Caco-2 (cell line): ENCODE results near the gene CCT5. TPM values are rescaled to one million over a fixed set of nuclear protein-coding genes. Genes with fewer than 3 reads are reported as not detected.

Experiments
- BruUV-seq: library from RNA; stranded (reverse); fragments of 400-500 nt; replicated peaks from 2 replicates; lab custom pipeline; 2021; lab: Mats Ljungman, UMichigan
- CTCF ChIA-PET: fragments of 300-600 bp; sonication (Branson Sonifier 250); formaldehyde crosslinking; loops from one replicate; lab custom pipeline; 2022; ENCODE audit warnings: antibody characterized with exemption; lab: Charles Lee
- POLR2A ChIA-PET: fragments of 300-600 bp; sonication (Branson Sonifier 250); formaldehyde crosslinking; loops from one replicate; lab custom pipeline; 2022; ENCODE audit warnings: antibody characterized with exemption; lab: Charles Lee
- DNase-seq, 2 experiments: peaks; one replicate each; pipeline versions ENCODE4 v3.0.0 to v3.0.0-alpha.2; 2020 to 2022
- H3K27me3 ChIP-seq: replicated peaks from 2 replicates; pipeline ENCODE4 v1.6.0; 2011; ENCODE audit warnings: low read length; ENCODE audit not compliant: control insufficient read depth, insufficient read depth
- H3K36me3 ChIP-seq: 2 replicates; pipeline ENCODE4 v1.5.1; 2011; ENCODE audit warnings: low read length; ENCODE audit not compliant: control insufficient read depth, insufficient read depth
- H3K4me1 ChIP-seq: fragments of 250-450 bp; sonication (Bioruptor Pico); 2 replicates; pipeline ENCODE4 v1.5.1; 2020; ENCODE audit warnings: mild to moderate bottlenecking
- H3K4me3 ChIP-seq: 2 replicates; pipeline ENCODE4 v1.5.1; 2011; ENCODE audit warnings: low read depth, mild to moderate bottlenecking, control low read depth, low read length
- H3K9me3 ChIP-seq: fragments of 250-450 bp; sonication (Bioruptor Pico); 2 replicates; pipeline ENCODE4 v1.5.1; 2020; ENCODE audit warnings: mild to moderate bottlenecking, moderate library complexity
- H3K27ac Mint-ChIP-seq: one replicate; pipeline ENCODE4 v1.8.0; 2022; ENCODE audit warnings: mixed read lengths; ENCODE audit not compliant: unreplicated experiment
- H3K27me3 Mint-ChIP-seq: one replicate; pipeline ENCODE4 v1.8.0; 2022; ENCODE audit warnings: mixed read lengths; ENCODE audit not compliant: insufficient read depth, unreplicated experiment
- H3K36me3 Mint-ChIP-seq: one replicate; pipeline ENCODE4 v1.8.0; 2022; ENCODE audit warnings: mild to moderate bottlenecking, mixed read lengths; ENCODE audit not compliant: insufficient read depth, unreplicated experiment
- H3K4me1 Mint-ChIP-seq: one replicate; pipeline ENCODE4 v1.8.0; 2022; ENCODE audit warnings: low read depth, mixed read lengths; ENCODE audit not compliant: unreplicated experiment
- H3K4me3 Mint-ChIP-seq: one replicate; pipeline ENCODE4 v1.8.0; 2022; ENCODE audit warnings: mild to moderate bottlenecking, moderate library complexity, mixed read lengths; ENCODE audit not compliant: unreplicated experiment
- H3K9me3 Mint-ChIP-seq: one replicate; pipeline ENCODE4 v1.8.0; 2022; ENCODE audit warnings: mixed read lengths; ENCODE audit not compliant: unreplicated experiment
- intact Hi-C: fragments of 100-400 bp; cut with micrococcal nuclease; formaldehyde crosslinking; loops from one replicate; pipeline ENCODE4 v1.10.0; 2022; ENCODE audit not compliant: unreplicated experiment
- total RNA-seq: library from RNA; stranded (reverse); gene quantifications from 2 replicates; pipeline ENCODE4 v1.2.3, GENCODE V29; 2022
- TF ChIP-seq, protein P1 (sequence below), 2 experiments: fragments of 200-600 bp in 1 of 2; IDR thresholded peaks; 1 replicate in 1 of 2; 2 replicates in 1 of 2; pipeline versions ENCODE4 v1.5.1 to v1.8.0; 2011 to 2022; ENCODE audit warnings: antibody characterized with exemption in 1 of 2, control low read depth in 1 of 2, inconsistent platforms in 1 of 2, low read depth in 1 of 2, low read length in 1 of 2, mild to moderate bottlenecking in 1 of 2, moderate library complexity in 1 of 2; ENCODE audit not compliant: insufficient read depth in 1 of 2, severe bottlenecking in 1 of 2, unreplicated experiment in 1 of 2

The CCT5 gene
- total RNA-seq, 1 experiment from 2014 or later, result 462 TPM

DNA sequence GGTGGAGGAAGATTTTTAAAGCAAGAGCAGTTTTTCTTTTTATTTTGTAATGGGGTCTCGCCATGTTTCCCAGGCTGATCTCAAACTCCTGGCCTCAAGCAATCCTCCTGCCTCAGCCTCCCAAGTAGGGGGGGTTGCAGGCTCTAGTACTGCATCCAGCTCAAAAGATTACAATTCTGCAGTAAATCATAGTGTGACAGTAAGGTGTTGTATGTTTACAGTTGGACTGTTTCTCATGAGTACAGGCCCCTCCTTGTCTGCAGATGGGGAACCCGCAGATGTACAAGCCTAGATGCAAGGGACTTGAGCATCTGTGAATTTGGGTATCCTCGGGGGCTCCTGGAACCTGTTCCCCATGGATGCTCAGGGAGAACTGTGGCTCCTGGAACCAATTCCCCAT is 3.3 kb downstream of the CCT5 start:
- H3K36me3 ChIP-seq, result peaks cover 7% of the 10 kb centered on the region
- ChIA-PET POLR2A (interaction anchor here (0.6 kb wide), 1 partner anchor 781 kb away, joined by 4 read pairs; no protein-coding TSS in a partner anchor), CTCF (no interaction called here)
- H3K4me1 ChIP-seq, result peaks cover 23% of the 10 kb centered on the region
- no peaks in the 10 kb centered on the region for H3K27me3 Mint-ChIP-seq
- no peak overlapping the region for H3K4me3 ChIP-seq
- intact Hi-C loops, result no loop called here
- no peak overlapping the region for H3K27ac Mint-ChIP-seq
- H3K9me3 Mint-ChIP-seq, result no peaks in the 10 kb centered on the region
- H3K4me1 Mint-ChIP-seq, result peaks cover 25% of the 10 kb centered on the region
- no peak overlapping the region for H3K4me3 Mint-ChIP-seq
- no TSS peak for BruUV-seq
- no peaks in the 10 kb centered on the region for H3K9me3 ChIP-seq
- TF ChIP-seq, protein P1, sequence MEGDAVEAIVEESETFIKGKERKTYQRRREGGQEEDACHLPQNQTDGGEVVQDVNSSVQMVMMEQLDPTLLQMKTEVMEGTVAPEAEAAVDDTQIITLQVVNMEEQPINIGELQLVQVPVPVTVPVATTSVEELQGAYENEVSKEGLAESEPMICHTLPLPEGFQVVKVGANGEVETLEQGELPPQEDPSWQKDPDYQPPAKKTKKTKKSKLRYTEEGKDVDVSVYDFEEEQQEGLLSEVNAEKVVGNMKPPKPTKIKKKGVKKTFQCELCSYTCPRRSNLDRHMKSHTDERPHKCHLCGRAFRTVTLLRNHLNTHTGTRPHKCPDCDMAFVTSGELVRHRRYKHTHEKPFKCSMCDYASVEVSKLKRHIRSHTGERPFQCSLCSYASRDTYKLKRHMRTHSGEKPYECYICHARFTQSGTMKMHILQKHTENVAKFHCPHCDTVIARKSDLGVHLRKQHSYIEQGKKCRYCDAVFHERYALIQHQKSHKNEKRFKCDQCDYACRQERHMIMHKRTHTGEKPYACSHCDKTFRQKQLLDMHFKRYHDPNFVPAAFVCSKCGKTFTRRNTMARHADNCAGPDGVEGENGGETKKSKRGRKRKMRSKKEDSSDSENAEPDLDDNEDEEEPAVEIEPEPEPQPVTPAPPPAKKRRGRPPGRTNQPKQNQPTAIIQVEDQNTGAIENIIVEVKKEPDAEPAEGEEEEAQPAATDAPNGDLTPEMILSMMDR (IDR thresholded peaks at IDR 0.05; ENCODE audit: insufficient read depth in 1 of 2, low read depth in 1 of 2, low read length in 1 of 2, severe bottlenecking in 1 of 2, unreplicated experiment in 1 of 2), result no peak
- H3K27me3 ChIP-seq, result no peaks in the 10 kb centered on the region
- peaks cover 90% of the 10 kb centered on the region for H3K36me3 Mint-ChIP-seq
- DNase-seq, result no peak

DNA sequence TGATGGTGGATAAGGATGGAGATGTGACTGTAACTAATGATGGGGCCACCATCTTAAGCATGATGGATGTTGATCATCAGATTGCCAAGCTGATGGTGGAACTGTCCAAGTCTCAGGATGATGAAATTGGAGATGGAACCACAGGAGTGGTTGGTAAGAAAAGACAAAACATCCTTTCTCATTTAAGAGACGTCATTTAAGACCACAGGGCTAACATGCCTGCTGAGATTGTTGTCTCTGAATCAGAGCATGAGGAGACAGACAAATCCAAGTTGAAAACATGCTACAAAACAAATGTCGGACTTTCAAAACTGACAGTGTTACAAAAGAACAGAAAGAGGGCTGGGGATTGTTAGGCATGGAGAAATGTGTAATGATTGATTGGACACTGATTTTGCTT is 4.6 kb downstream of the CCT5 start:
- intact Hi-C loops, result no loop called here
- no peak overlapping the region for H3K27ac Mint-ChIP-seq
- TF ChIP-seq, protein P1 (IDR thresholded peaks at IDR 0.05; ENCODE audit: insufficient read depth in 1 of 2, low read depth in 1 of 2, low read length in 1 of 2, severe bottlenecking in 1 of 2, unreplicated experiment in 1 of 2), result no peak
- H3K27me3 Mint-ChIP-seq, result no peaks in the 10 kb centered on the region
- CTCF ChIA-PET, result no interaction called here
- no peak overlapping the region for H3K4me3 Mint-ChIP-seq
- H3K9me3 ChIP-seq, result no peaks in the 10 kb centered on the region
- POLR2A ChIA-PET, result no interaction called here
- no peaks in the 10 kb centered on the region for H3K27me3 ChIP-seq
- H3K36me3 Mint-ChIP-seq, result peaks cover 99% of the 10 kb centered on the region
- peaks cover 30% of the 10 kb centered on the region for H3K4me1 ChIP-seq
- peaks cover 29% of the 10 kb centered on the region for H3K4me1 Mint-ChIP-seq
- peaks cover 11% of the 10 kb centered on the region for H3K36me3 ChIP-seq
- no TSS peak for BruUV-seq
- DNase-seq, result no peak
- no peaks in the 10 kb centered on the region for H3K9me3 Mint-ChIP-seq
- no peak overlapping the region for H3K4me3 ChIP-seq

DNA sequence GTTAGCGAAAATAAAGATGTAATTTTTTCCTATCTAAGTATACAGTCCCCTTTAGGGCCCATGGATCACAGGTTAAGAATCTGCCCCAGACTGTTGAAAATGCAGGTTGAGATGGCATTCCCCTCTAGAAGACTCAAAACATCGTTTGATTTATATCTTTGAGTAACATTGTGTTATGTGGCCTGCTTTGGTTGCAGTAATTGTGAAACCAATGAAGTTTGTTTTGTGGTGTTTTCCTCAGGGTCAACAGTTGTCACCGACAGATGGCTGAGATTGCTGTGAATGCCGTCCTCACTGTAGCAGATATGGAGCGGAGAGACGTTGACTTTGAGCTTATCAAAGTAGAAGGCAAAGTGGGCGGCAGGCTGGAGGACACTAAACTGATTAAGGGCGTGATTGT is 7.8 kb downstream of the CCT5 start:
- intact Hi-C loops, result no loop called here
- ChIA-PET POLR2A (interaction anchor here (1.4 kb wide), 1 partner anchor 95 kb away, joined by 6 read pairs; the partner anchor contains the start of gene MARCHF6), CTCF (interaction anchor here (0.8 to 1.2 kb wide), 2 partner anchors 8 to 26 kb away, joined by 3 to 5 read pairs; partner anchors contain the start of gene CCT5)
- H3K27me3 ChIP-seq, result no peaks in the 10 kb centered on the region
- H3K4me1 Mint-ChIP-seq, result peaks cover 33% of the 10 kb centered on the region
- no peaks in the 10 kb centered on the region for H3K27me3 Mint-ChIP-seq
- DNase-seq, result no peak
- peaks cover 12% of the 10 kb centered on the region for H3K36me3 ChIP-seq
- H3K9me3 ChIP-seq, result no peaks in the 10 kb centered on the region
- BruUV-seq, result no TSS peak
- TF ChIP-seq, protein P1 (IDR thresholded peaks at IDR 0.05; ENCODE audit: insufficient read depth in 1 of 2, low read depth in 1 of 2, low read length in 1 of 2, severe bottlenecking in 1 of 2, unreplicated experiment in 1 of 2), result no peak
- H3K9me3 Mint-ChIP-seq, result no peaks in the 10 kb centered on the region
- H3K4me3 Mint-ChIP-seq, result peak overlapping the region; percentile 60
- H3K4me3 ChIP-seq, result no peak overlapping the region
- peak overlapping the region; percentile 71 for H3K27ac Mint-ChIP-seq
- peaks cover 24% of the 10 kb centered on the region for H3K4me1 ChIP-seq
- H3K36me3 Mint-ChIP-seq, result peaks cover 99% of the 10 kb centered on the region
